H1 (cell line): ENCODE data around the gene ACADSB. TPM values are rescaled to one million over a fixed set of nuclear protein-coding genes. Genes with fewer than 3 reads are reported as not detected.

Source experiments
- CTCF ChIA-PET: fragments of 300-600 bp; sonication (Branson Sonifier 250); formaldehyde crosslinking; loops from one replicate; lab custom pipeline; 2021; ENCODE audit not compliant: partially characterized antibody; lab: Charles Lee
- POLR2A ChIA-PET: fragments of 300-600 bp; sonication (Branson Sonifier 250); formaldehyde crosslinking; loops from one replicate; lab custom pipeline; 2021; ENCODE audit warnings: inconsistent platforms; ENCODE audit not compliant: partially characterized antibody; lab: Charles Lee
- DNase-seq, 2 experiments: peaks; one replicate each; pipeline versions ENCODE4 v3.0.0 to v3.0.0-alpha.2; 2010 to 2022; ENCODE audit warnings: low spot score in 2 of 2, low read depth in 1 of 2, mixed read lengths in 1 of 2
- FAIRE-seq: peaks from 2 replicates; lab custom pipeline; 2011; peaks lifted over from hg19 to GRCh38; lab: Jason Lieb, UNC
- H2AFZ ChIP-seq: 2 replicates; pipeline ENCODE4 v1.8.1; 2012; ENCODE audit warnings: low read length, inconsistent platforms
- H2AK5ac ChIP-seq: 2 replicates; pipeline ENCODE4 v1.6.1; 2013; ENCODE audit warnings: low read depth, low read length
- H2BK120ac ChIP-seq: replicated peaks from 2 replicates; pipeline ENCODE3; 2013; ENCODE audit warnings: low read depth, low read length, inconsistent platforms
- H2BK12ac ChIP-seq: 2 replicates; pipeline ENCODE4 v1.6.1; 2013; ENCODE audit warnings: low read depth, low read length
- H2BK15ac ChIP-seq: 2 replicates; pipeline ENCODE4 v1.6.1; 2013; ENCODE audit warnings: low read length
- H2BK20ac ChIP-seq: 2 replicates; pipeline ENCODE4 v1.6.1; 2013; ENCODE audit warnings: low read length
- H2BK5ac ChIP-seq: 2 replicates; pipeline ENCODE4 v1.6.1; 2013; ENCODE audit warnings: low read depth, low read length
- H3K14ac ChIP-seq: 2 replicates; pipeline ENCODE4 v1.6.1; 2013; ENCODE audit warnings: inconsistent platforms; ENCODE audit not compliant: insufficient read length
- H3K18ac ChIP-seq: 2 replicates; pipeline ENCODE4 v1.6.1; 2013; ENCODE audit warnings: low read length; ENCODE audit errors: extremely low read depth
- H3K23ac ChIP-seq: 2 replicates; pipeline ENCODE4 v1.6.1; 2013; ENCODE audit warnings: inconsistent platforms; ENCODE audit not compliant: insufficient read length
- H3K23me2 ChIP-seq: 2 replicates; pipeline ENCODE4 v1.6.1; 2013; ENCODE audit warnings: low read depth, low read length
- H3K27ac ChIP-seq: 2 replicates; pipeline ENCODE4 v1.6.1; 2011; ENCODE audit warnings: low read depth, low read length, inconsistent platforms
- H3K27me3 ChIP-seq, 4 experiments: replicated peaks in 1 of 4; 1 replicate in 1 of 4; 2 replicates in 3 of 4; pipeline versions ENCODE4 v1.6.1 to v1.8.1; 2011 to 2013; ENCODE audit warnings: low read length in 3 of 4, mild to moderate bottlenecking in 3 of 4, inconsistent platforms in 2 of 4, mixed read lengths in 2 of 4, moderate library complexity in 1 of 4; ENCODE audit not compliant: control insufficient read depth in 3 of 4, insufficient read depth in 3 of 4; ENCODE audit errors: extremely low read depth in 1 of 4
- H3K36me3 ChIP-seq, 4 experiments: 2 replicates each; pipeline versions ENCODE4 v1.6.1 to v1.8.1; 2011 to 2013; ENCODE audit warnings: mild to moderate bottlenecking in 4 of 4, low read length in 3 of 4, moderate library complexity in 2 of 4, control low read depth in 1 of 4, inconsistent platforms in 1 of 4; ENCODE audit not compliant: insufficient read depth in 4 of 4, control insufficient read depth in 2 of 4
- H3K4ac ChIP-seq: replicated peaks from 2 replicates; pipeline ENCODE3; 2013; ENCODE audit warnings: low read length, low read depth, mixed read lengths, inconsistent platforms; ENCODE audit not compliant: insufficient read length
- H3K4me1 ChIP-seq, 4 experiments: replicated peaks in 1 of 4; 1 replicate in 1 of 4; 2 replicates in 3 of 4; pipeline versions ENCODE4 v1.6.1 to v1.8.1; 2011 to 2013; ENCODE audit warnings: low read length in 3 of 4, inconsistent platforms in 2 of 4, mixed read lengths in 1 of 4; ENCODE audit not compliant: insufficient read depth in 4 of 4, control insufficient read depth in 3 of 4
- H3K4me2 ChIP-seq, 2 experiments: 2 replicates each; pipeline versions ENCODE4 v1.6.1 to v1.8.1; 2011 to 2013; ENCODE audit warnings: low read depth in 2 of 2, low read length in 2 of 2, control low read depth in 1 of 2, inconsistent platforms in 1 of 2, mild to moderate bottlenecking in 1 of 2; ENCODE audit not compliant: insufficient read depth in 1 of 2
- H3K4me3 ChIP-seq, 4 experiments: fragments of 200-600, 300-600 bp in 1 of 4; sonication (generic), shearing (Covaris generic), sonication (Bioruptor Twin) in 1 of 4; 2 replicates each; pipeline versions ENCODE4 v1.5.1 to v1.8.1; 2011 to 2016; ENCODE audit warnings: low read length in 4 of 4, low read depth in 3 of 4, control low read depth in 2 of 4, inconsistent platforms in 2 of 4, mild to moderate bottlenecking in 2 of 4, mixed read lengths in 1 of 4, moderate library complexity in 1 of 4; ENCODE audit not compliant: insufficient read depth in 2 of 4; ENCODE audit errors: extremely low read depth in 1 of 4
- H3K56ac ChIP-seq: replicated peaks from 2 replicates; pipeline ENCODE3; 2013; ENCODE audit warnings: low read depth, mild to moderate bottlenecking, mixed read lengths, low read length, inconsistent platforms; ENCODE audit not compliant: insufficient read length
- H3K79me1 ChIP-seq: 2 replicates; pipeline ENCODE4 v1.6.1; 2013; ENCODE audit warnings: low read depth, low read length, control low read depth
- H3K79me2 ChIP-seq, 2 experiments: 2 replicates each; pipeline versions ENCODE4 v1.6.1 to v1.8.1; 2012 to 2013; ENCODE audit warnings: low read length in 2 of 2, mild to moderate bottlenecking in 2 of 2, inconsistent platforms in 1 of 2; ENCODE audit not compliant: insufficient read depth in 2 of 2, control insufficient read depth in 1 of 2
- H3K9ac ChIP-seq, 4 experiments: replicated peaks in 1 of 4; 1 replicate in 1 of 4; 2 replicates in 3 of 4; pipeline versions ENCODE4 v1.6.1 to v1.8.1; 2011 to 2013; ENCODE audit warnings: low read depth in 3 of 4, low read length in 3 of 4, control low read depth in 2 of 4, mild to moderate bottlenecking in 2 of 4, moderate library complexity in 2 of 4, inconsistent platforms in 1 of 4; ENCODE audit errors: extremely low read depth in 1 of 4
- H3K9me3 ChIP-seq, 2 experiments: 2 replicates each; pipeline versions ENCODE4 v1.6.1 to v1.8.1; 2012 to 2013; ENCODE audit warnings: mild to moderate bottlenecking in 2 of 2, moderate library complexity in 2 of 2, control low read depth in 1 of 2, inconsistent platforms in 1 of 2, low read depth in 1 of 2, low read length in 1 of 2, mixed read lengths in 1 of 2; ENCODE audit not compliant: insufficient read depth in 2 of 2
- H4K20me1 ChIP-seq, 2 experiments: replicated peaks in 1 of 2; 2 replicates each; pipeline versions ENCODE3 to v1.8.1; 2011 to 2013; ENCODE audit warnings: inconsistent platforms in 2 of 2, low read length in 2 of 2, mild to moderate bottlenecking in 1 of 2; ENCODE audit not compliant: insufficient read depth in 2 of 2, control insufficient read depth in 1 of 2
- H4K5ac ChIP-seq: 2 replicates; pipeline ENCODE4 v1.6.1; 2013; ENCODE audit warnings: low read length, low read depth, mixed read lengths, inconsistent platforms; ENCODE audit not compliant: insufficient read length
- H4K8ac ChIP-seq: 2 replicates; pipeline ENCODE4 v1.8.0; 2013; ENCODE audit warnings: mild to moderate bottlenecking, moderate library complexity, low read length, inconsistent platforms; ENCODE audit not compliant: insufficient read depth; ENCODE audit errors: extremely low read depth
- H4K91ac ChIP-seq: replicated peaks from 2 replicates; pipeline ENCODE3; 2013; ENCODE audit warnings: low read length, mixed read lengths, inconsistent platforms; ENCODE audit not compliant: insufficient read length
- EP300 ChIP-seq, 2 experiments: IDR thresholded peaks; 1 replicate in 1 of 2; 2 replicates in 1 of 2; pipeline ENCODE4 v1.6.1; 2011 to 2012; ENCODE audit warnings: low read depth in 2 of 2, low read length in 2 of 2, mild to moderate bottlenecking in 2 of 2, borderline replicate concordance in 1 of 2, inconsistent platforms in 1 of 2, moderate library complexity in 1 of 2
- EZH2 ChIP-seq: fragments of 200-600 bp; sonication (generic); IDR thresholded peaks from 2 replicates; pipeline ENCODE4 v1.7.1; 2012; ENCODE audit warnings: low read depth, mild to moderate bottlenecking, moderate library complexity, low read length, inconsistent platforms; ENCODE audit not compliant: severe bottlenecking
- GABPA ChIP-seq: IDR thresholded peaks from 2 replicates; pipeline ENCODE4 v1.6.1; 2011; ENCODE audit warnings: mild to moderate bottlenecking, low read length, moderate library complexity, borderline replicate concordance; ENCODE audit not compliant: insufficient read depth
- HDAC6 ChIP-seq: IDR thresholded peaks from one replicate; pipeline ENCODE4 v1.7.1; 2012; ENCODE audit warnings: low read depth, mild to moderate bottlenecking, inconsistent platforms, low read length, moderate library complexity
- MAX ChIP-seq: IDR thresholded peaks from 2 replicates; pipeline ENCODE4 v1.6.1; 2012; ENCODE audit warnings: inconsistent platforms
- NANOG ChIP-seq: IDR thresholded peaks from 2 replicates; pipeline ENCODE4 v1.6.1; 2011; ENCODE audit warnings: low read length, low read depth, mild to moderate bottlenecking, inconsistent platforms; ENCODE audit not compliant: insufficient read depth, poor library complexity, severe bottlenecking
- PHF8 ChIP-seq: fragments of 200-600 bp; sonication (generic); conservative IDR thresholded peaks from 2 replicates; pipeline ENCODE4 v1.7.1; 2012; ENCODE audit warnings: low read depth, mild to moderate bottlenecking, inconsistent platforms, low read length, moderate library complexity
- RBBP5 ChIP-seq: IDR thresholded peaks from 2 replicates; pipeline ENCODE4 v1.7.1; 2012; ENCODE audit warnings: low read depth, mild to moderate bottlenecking, inconsistent platforms, low read length, moderate library complexity, borderline replicate concordance
- RXRA ChIP-seq: IDR thresholded peaks from 2 replicates; pipeline ENCODE4 v1.6.1; 2011; ENCODE audit warnings: low read depth, mild to moderate bottlenecking, low read length, moderate library complexity; ENCODE audit not compliant: insufficient read depth
- SIX5 ChIP-seq: IDR thresholded peaks from 2 replicates; pipeline ENCODE4 v1.6.1; 2011; ENCODE audit warnings: mild to moderate bottlenecking, low read depth, low read length
- TAF7 ChIP-seq: optimal IDR thresholded peaks from 2 replicates; pipeline ENCODE3; 2011; ENCODE audit warnings: low read depth, mild to moderate bottlenecking, inconsistent platforms, low read length, moderate library complexity, borderline replicate concordance
- TBP ChIP-seq: IDR thresholded peaks from 2 replicates; pipeline ENCODE4 v1.6.1; 2011; ENCODE audit warnings: low read depth, low read length, improper control_type of control experiment
- TCF12 ChIP-seq: IDR thresholded peaks from 2 replicates; pipeline ENCODE4 v1.6.1; 2011; ENCODE audit warnings: low read depth, mild to moderate bottlenecking, low read length
- YY1 ChIP-seq: IDR thresholded peaks from 2 replicates; pipeline ENCODE4 v1.6.1; 2011; ENCODE audit warnings: low read depth, mild to moderate bottlenecking, low read length
- WGBS, 2 experiments: shearing (Covaris generic) in 1 of 2; methylation state at CpG; one replicate each; pipeline versions ENCODE4 v1.1.6 to v1.1.7; 2013 to 2015; ENCODE audit warnings: low lambda C conversion rate in 2 of 2, mixed read lengths in 2 of 2, inconsistent platforms in 1 of 2, low coverage in 1 of 2, missing lambda C conversion rate in 1 of 2; ENCODE audit not compliant: insufficient replicate concordance in 2 of 2, insufficient coverage in 1 of 2, insufficient read length in 1 of 2; ENCODE audit errors: extremely low coverage in 1 of 2, missing lambda C conversion rate in 1 of 2; 5-methylcytosine and 5-hydroxymethylcytosine counted together
- polyA plus RNA-seq, 7 experiments: library from polyadenylated mRNA; depleted of rRNA in 3 of 7; stranded (reverse) in 5 of 7; unstranded in 2 of 7; fragments of >200 nt in 5 of 7; fragments of 200-250 nt in 2 of 7; gene quantifications; 1 replicate in 5 of 7; 2 replicates in 1 of 7; 4 replicates in 1 of 7; pipeline versions ENCODE4 v1.2.1 to v1.2.3, GENCODE V29; 2011 to 2013; ENCODE audit warnings: missing spikeins in 2 of 7, mixed read lengths in 2 of 7
- total RNA-seq: library from RNA; stranded (reverse); fragmentation: NEBNext Ultra II Directional; extraction: Animal tissue kit (Norgen Biotek cat#: 25700); gene quantifications from 2 replicates; pipeline ENCODE4 v1.2.1, GENCODE V29; 2021

The ACADSB gene
- total and polyA plus RNA-seq, 2 of the 8 experiments (the other 6 are each of a cell fraction or from before 2014, with no cell fraction given), result 5.6 to 11.2 TPM

DNA sequence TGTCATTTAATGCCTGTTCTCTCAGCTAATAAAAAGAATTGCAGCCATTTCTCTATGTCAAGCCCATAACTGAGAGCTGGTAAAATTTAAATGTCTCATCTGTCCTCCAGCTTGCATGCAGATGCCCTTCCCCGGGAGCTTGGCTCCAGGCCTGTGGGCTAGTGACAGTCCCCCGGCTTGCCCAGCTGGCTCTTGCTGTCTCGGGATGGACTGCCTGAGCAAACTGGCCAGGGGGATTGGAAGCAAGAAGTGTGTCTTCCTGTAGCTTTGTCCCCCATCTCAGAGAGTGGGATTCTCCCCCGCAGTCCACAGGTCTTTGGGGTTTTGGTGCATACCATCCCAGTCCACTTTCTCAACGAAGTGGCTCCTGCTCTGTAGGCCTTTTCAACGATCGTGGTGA is 73.1 kb downstream of the ACADSB start:
- Histone ChIP-seq H2BK20ac (no peak overlapping the region), H4K91ac (no peak overlapping the region), H2AK5ac (no peak overlapping the region), H3K27me3 (no peaks in the 10 kb centered on the region), H2BK120ac (no peak overlapping the region), H2BK15ac (no peak overlapping the region), H3K79me1 (no peaks in the 10 kb centered on the region), H3K4me3 (no peak overlapping the region), H3K4ac (no peak overlapping the region), H2BK5ac (no peak overlapping the region), H4K5ac (no peak overlapping the region), H2AFZ (no peak overlapping the region), H3K36me3 (no peaks in the 10 kb centered on the region), H3K56ac (no peak overlapping the region), H4K20me1 (no peaks in the 10 kb centered on the region), H3K23ac (no peak overlapping the region), H3K4me1 (peaks cover 0 to 3% (median 1%) of the 10 kb centered on the region in 4 experiments; a peak in 1 of 7 replicates), H3K9me3 (no peaks in the 10 kb centered on the region), H4K8ac (no peak overlapping the region; the same call in 1 of the 2 replicates), H3K9ac (no peak overlapping the region), H3K27ac (no peak overlapping the region), H2BK12ac (no peak overlapping the region), H3K4me2 (no peak overlapping the region), H3K23me2 (peaks cover 3% of the 10 kb centered on the region; the same call in 1 of the 2 replicates), H3K79me2 (no peaks in the 10 kb centered on the region), H3K14ac (no peak overlapping the region), H3K18ac (no peak overlapping the region)
- FAIRE-seq (no peak), DNase-seq (no peak)
- CTCF ChIA-PET, result no interaction called here
- POLR2A ChIA-PET, result interaction anchor here (0.7 kb wide), 1 partner anchor 8 kb away, joined by 3 read pairs; no protein-coding TSS in a partner anchor
- WGBS, 2 experiments, result 75% methylated on average over 7 of the region's 7 CpGs; no CpG with 5 or more reads in 1 of the 2 experiments
- no peak for TF ChIP-seq RXRA
- TF ChIP-seq PHF8, result no peak
- no peak for TF ChIP-seq NANOG
- no peak for TF ChIP-seq TAF7
- no peak for TF ChIP-seq SIX5
- no peak for TF ChIP-seq TCF12
- TF ChIP-seq HDAC6, result no peak
- no peak for TF ChIP-seq RBBP5
- no peak for TF ChIP-seq EZH2
- TF ChIP-seq GABPA, result no peak
- TF ChIP-seq YY1, result no peak
- TF ChIP-seq EP300 (IDR thresholded peaks at IDR 0.05; ENCODE audit: borderline replicate concordance in 1 of 2, low read depth in 2 of 2, low read length in 2 of 2), result no peak
- TF ChIP-seq MAX, result no peak
- TF ChIP-seq TBP, result no peak
